Measurements from ENCODE around the gene WDR70. TPM values are rescaled to one million over a fixed set of nuclear protein-coding genes. Genes with fewer than 3 reads are reported as not detected.
"Not testable (repeated sequence)": the region's sequence is repeated elsewhere in the genome, so short reads cannot be mapped to it uniquely, and the experiment has no call there.

Gene WDR70
- total RNA-seq, 2 donors from 2014 or later, result 18.0 to 25.3 TPM

DNA sequence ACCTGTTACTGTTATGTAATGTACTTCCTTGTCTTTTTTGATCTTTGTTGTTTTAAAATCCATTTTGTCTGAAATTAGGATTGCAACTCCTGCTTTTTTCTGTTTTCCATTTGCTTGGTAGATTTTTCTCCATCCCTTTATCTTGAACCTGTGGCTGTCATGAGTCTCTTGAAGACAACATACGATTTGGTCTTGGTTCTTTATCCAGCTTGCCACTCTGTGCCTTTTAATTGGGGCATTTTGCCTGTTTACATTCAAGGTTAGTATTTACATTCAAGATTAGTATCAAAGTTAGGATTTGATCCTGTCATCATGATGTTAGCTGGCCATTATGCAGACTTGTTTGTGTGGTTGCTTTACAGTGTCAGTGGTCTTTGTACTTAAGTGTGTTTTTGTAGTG lies 304.0 kb downstream of the WDR70 start:
- TF ChIP-seq, protein P1, sequence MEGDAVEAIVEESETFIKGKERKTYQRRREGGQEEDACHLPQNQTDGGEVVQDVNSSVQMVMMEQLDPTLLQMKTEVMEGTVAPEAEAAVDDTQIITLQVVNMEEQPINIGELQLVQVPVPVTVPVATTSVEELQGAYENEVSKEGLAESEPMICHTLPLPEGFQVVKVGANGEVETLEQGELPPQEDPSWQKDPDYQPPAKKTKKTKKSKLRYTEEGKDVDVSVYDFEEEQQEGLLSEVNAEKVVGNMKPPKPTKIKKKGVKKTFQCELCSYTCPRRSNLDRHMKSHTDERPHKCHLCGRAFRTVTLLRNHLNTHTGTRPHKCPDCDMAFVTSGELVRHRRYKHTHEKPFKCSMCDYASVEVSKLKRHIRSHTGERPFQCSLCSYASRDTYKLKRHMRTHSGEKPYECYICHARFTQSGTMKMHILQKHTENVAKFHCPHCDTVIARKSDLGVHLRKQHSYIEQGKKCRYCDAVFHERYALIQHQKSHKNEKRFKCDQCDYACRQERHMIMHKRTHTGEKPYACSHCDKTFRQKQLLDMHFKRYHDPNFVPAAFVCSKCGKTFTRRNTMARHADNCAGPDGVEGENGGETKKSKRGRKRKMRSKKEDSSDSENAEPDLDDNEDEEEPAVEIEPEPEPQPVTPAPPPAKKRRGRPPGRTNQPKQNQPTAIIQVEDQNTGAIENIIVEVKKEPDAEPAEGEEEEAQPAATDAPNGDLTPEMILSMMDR (IDR thresholded peaks at IDR 0.05), result no peak
- H3K4me3 ChIP-seq, result no peak overlapping the region
- no peaks in the 10 kb centered on the region for H3K27me3 ChIP-seq (replicated peaks; ENCODE audit: insufficient read depth)
- H3K36me3 ChIP-seq, result no peaks in the 10 kb centered on the region
- ATAC-seq (ENCODE audit: insufficient number of reproducible peaks, low FRiP score, low read depth) (no peak), DNase-seq (ENCODE audit: low spot score) (no peak)
- no peaks in the 10 kb centered on the region for H3K9me3 ChIP-seq
- H3K4me1 ChIP-seq (ENCODE audit: control insufficient read depth in 1 of 2, low read depth in 2 of 2), result no peaks in the 10 kb centered on the region
- H3K27ac ChIP-seq, result no peak overlapping the region

DNA sequence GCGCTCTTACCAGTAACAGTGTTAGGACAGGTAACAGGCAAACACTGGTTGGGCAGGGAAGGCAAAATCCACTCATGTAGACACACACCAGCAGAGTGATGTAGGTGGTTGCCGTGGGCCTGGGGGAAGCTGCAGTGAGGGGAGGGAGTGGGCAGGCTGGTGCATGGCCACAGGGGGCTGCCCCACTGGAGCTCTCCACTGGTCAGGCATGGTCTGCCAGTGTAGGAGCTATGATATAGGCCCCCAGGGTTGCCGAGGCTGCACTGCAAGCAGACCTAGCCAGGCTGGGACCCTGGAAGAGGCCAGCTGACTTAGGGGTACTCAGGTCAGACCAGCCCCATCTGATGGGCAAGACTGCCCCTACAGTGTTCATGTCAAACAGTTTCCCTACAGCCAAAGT lies 306.1 kb downstream of the WDR70 start:
- H3K36me3 ChIP-seq, result no peaks in the 10 kb centered on the region
- ATAC-seq (ENCODE audit: insufficient number of reproducible peaks, low FRiP score, low read depth), result no peak
- no peak overlapping the region for H3K4me3 ChIP-seq
- no peaks in the 10 kb centered on the region for H3K27me3 ChIP-seq (replicated peaks; ENCODE audit: insufficient read depth)
- no peaks in the 10 kb centered on the region for H3K9me3 ChIP-seq
- H3K27ac ChIP-seq, result no peak overlapping the region
- TF ChIP-seq, protein P1 (IDR thresholded peaks at IDR 0.05), result no peak
- no peak for DNase-seq (ENCODE audit: low spot score)
- H3K4me1 ChIP-seq (ENCODE audit: control insufficient read depth in 1 of 2, low read depth in 2 of 2), result no peaks in the 10 kb centered on the region

GRCh38 chr5:37685816-37686215 lies 306.7 kb downstream of the WDR70 start:
- H3K27ac ChIP-seq, result no peak overlapping the region
- TF ChIP-seq, protein P1 (IDR thresholded peaks at IDR 0.05), result no peak
- ATAC-seq (ENCODE audit: insufficient number of reproducible peaks, low FRiP score, low read depth), result no peak

GRCh38 chr5:37688925-37689324 lies 309.8 kb downstream of the WDR70 start:
- H3K27ac ChIP-seq; H3K4me1 ChIP-seq (ENCODE audit: control insufficient read depth in 1 of 2, low read depth in 2 of 2); DNase-seq (ENCODE audit: low spot score); ATAC-seq (ENCODE audit: insufficient number of reproducible peaks, low FRiP score, low read depth); H3K36me3 ChIP-seq; H3K9me3 ChIP-seq; H3K4me3 ChIP-seq; H3K27me3 ChIP-seq (replicated peaks; ENCODE audit: insufficient read depth): not testable (repeated sequence)

More at GRCh38 chr5:37685816-37686215, 306.7 kb downstream of the WDR70 start:
- Histone ChIP-seq H3K4me3 (no peak overlapping the region), H3K9me3 (no peaks in the 10 kb centered on the region), H3K27me3 (replicated peaks; ENCODE audit: insufficient read depth) (no peaks in the 10 kb centered on the region), H3K4me1 (ENCODE audit: control insufficient read depth in 1 of 2, low read depth in 2 of 2) (no peaks in the 10 kb centered on the region), H3K36me3 (no peaks in the 10 kb centered on the region)
- no peak for DNase-seq (ENCODE audit: low spot score)

DNA sequence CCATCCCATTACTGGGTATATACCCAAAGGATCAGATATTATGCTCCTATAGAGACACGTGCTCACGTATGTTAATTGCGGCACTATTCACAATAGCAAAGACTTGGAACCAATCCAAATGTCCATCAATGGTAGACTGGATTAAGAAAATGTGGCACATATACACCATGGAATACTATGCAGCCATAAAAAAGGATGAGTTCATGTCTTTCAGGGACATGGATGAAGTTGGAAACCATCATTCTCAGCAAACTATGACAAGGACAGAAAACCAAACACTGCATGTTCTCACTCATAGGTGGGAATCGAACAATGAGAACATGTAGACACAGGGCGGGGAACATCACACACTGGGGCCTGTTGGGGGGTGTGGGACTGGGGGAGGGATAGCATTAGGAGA lies 315.2 kb downstream of the WDR70 start:
- not testable (repeated sequence) for H3K36me3 ChIP-seq; H3K27me3 ChIP-seq (replicated peaks; ENCODE audit: insufficient read depth); H3K4me3 ChIP-seq; DNase-seq (ENCODE audit: low spot score); H3K27ac ChIP-seq; ATAC-seq (ENCODE audit: insufficient number of reproducible peaks, low FRiP score, low read depth); H3K9me3 ChIP-seq; H3K4me1 ChIP-seq (ENCODE audit: control insufficient read depth in 1 of 2, low read depth in 2 of 2)

DNA sequence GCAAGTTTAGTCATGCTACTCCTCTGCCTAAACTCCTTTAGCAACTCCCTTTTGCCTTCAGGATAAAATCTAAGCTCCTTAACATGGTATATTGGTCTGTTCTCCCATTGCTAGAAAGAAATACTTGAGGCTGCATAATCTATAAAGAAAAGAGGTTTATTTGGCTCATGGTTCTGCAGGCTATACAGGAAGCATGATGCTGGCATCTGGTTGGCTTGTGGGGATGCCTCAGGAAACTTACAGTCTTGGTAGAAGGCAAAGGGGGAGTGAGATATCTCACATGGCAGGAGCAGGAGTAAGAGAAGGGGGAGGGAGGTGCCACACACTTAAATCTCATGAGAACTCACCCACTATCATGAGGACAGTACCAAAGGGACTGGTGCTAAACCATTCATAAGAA lies 315.7 kb downstream of the WDR70 start:
- no peak overlapping the region for H3K27ac ChIP-seq
- H3K4me1 ChIP-seq (ENCODE audit: control insufficient read depth in 1 of 2, low read depth in 2 of 2), result no peaks in the 10 kb centered on the region
- H3K9me3 ChIP-seq, result no peaks in the 10 kb centered on the region
- H3K36me3 ChIP-seq, result peaks cover 5% of the 10 kb centered on the region
- ATAC-seq (ENCODE audit: insufficient number of reproducible peaks, low FRiP score, low read depth) (no peak), DNase-seq (ENCODE audit: low spot score) (no peak)
- TF ChIP-seq, protein P1 (IDR thresholded peaks at IDR 0.05), result no peak
- H3K4me3 ChIP-seq, result no peak overlapping the region
- no peaks in the 10 kb centered on the region for H3K27me3 ChIP-seq (replicated peaks; ENCODE audit: insufficient read depth)

Measured in thoracic aorta (tissue), 2 donors.